H9 (cell line): ENCODE results near the gene RILPL1. TPM values are rescaled to one million over a fixed set of nuclear protein-coding genes. Genes with fewer than 3 reads are reported as not detected.

Experiments used
- DNase-seq: peaks from one replicate; pipeline ENCODE4 v3.0.0-alpha.2; 2017
- H2AFZ ChIP-seq: one replicate; pipeline ENCODE4 v1.6.1; 2013; ENCODE audit warnings: mild to moderate bottlenecking, low read length, control low read depth, moderate library complexity
- H2AK5ac ChIP-seq: 2 replicates; pipeline ENCODE4 v1.6.1; 2013; ENCODE audit warnings: low read length, control low read depth, mixed read lengths; ENCODE audit not compliant: insufficient read length
- H2BK120ac ChIP-seq: one replicate; pipeline ENCODE4 v1.6.1; 2013; ENCODE audit warnings: low read depth, mild to moderate bottlenecking, low read length, control low read depth, inconsistent platforms; ENCODE audit not compliant: poor library complexity, severe bottlenecking
- H2BK12ac ChIP-seq: 2 replicates; pipeline ENCODE4 v1.6.1; 2013; ENCODE audit warnings: low read length, control low read depth, mixed read lengths, low read depth; ENCODE audit not compliant: insufficient read length
- H2BK15ac ChIP-seq: 2 replicates; pipeline ENCODE4 v1.6.1; 2013; ENCODE audit warnings: low read depth, low read length, control low read depth
- H2BK20ac ChIP-seq: one replicate; pipeline ENCODE4 v1.6.1; 2013; ENCODE audit warnings: low read depth, mild to moderate bottlenecking, low read length, control low read depth, inconsistent platforms; ENCODE audit not compliant: poor library complexity, severe bottlenecking
- H2BK5ac ChIP-seq: 2 replicates; pipeline ENCODE4 v1.6.1; 2013; ENCODE audit warnings: low read length, control low read depth, mixed read lengths; ENCODE audit not compliant: insufficient read length
- H3K14ac ChIP-seq: 2 replicates; pipeline ENCODE4 v1.6.1; 2013; ENCODE audit warnings: low read length, control low read depth; ENCODE audit not compliant: insufficient read depth
- H3K18ac ChIP-seq: 2 replicates; pipeline ENCODE4 v1.6.1; 2013; ENCODE audit warnings: low read depth, mild to moderate bottlenecking, mixed read lengths, low read length, control low read depth; ENCODE audit not compliant: insufficient read length
- H3K23ac ChIP-seq: 2 replicates; pipeline ENCODE4 v1.6.1; 2013; ENCODE audit warnings: low read length, control low read depth, mixed read lengths, low read depth; ENCODE audit not compliant: insufficient read length
- H3K23me2 ChIP-seq: 2 replicates; pipeline ENCODE4 v1.6.1; 2013; ENCODE audit warnings: low read depth, mild to moderate bottlenecking, mixed read lengths, low read length, control low read depth; ENCODE audit not compliant: insufficient read length, poor library complexity, severe bottlenecking
- H3K27ac ChIP-seq: 2 replicates; pipeline ENCODE4 v1.5.1; 2013; ENCODE audit warnings: low read length, control low read depth, mixed read lengths, low read depth; ENCODE audit not compliant: insufficient read length
- H3K27me3 ChIP-seq: 2 replicates; pipeline ENCODE4 v1.6.1; 2013; ENCODE audit warnings: low read length, control low read depth, inconsistent platforms; ENCODE audit not compliant: insufficient read depth
- H3K4ac ChIP-seq: 2 replicates; pipeline ENCODE4 v1.6.1; 2013; ENCODE audit warnings: low read depth, mild to moderate bottlenecking, control low read depth, inconsistent platforms, low read length, moderate library complexity
- H3K4me1 ChIP-seq: 2 replicates; pipeline ENCODE4 v1.6.1; 2013; ENCODE audit warnings: low read length, control low read depth, inconsistent platforms; ENCODE audit not compliant: insufficient read depth
- H3K4me2 ChIP-seq: 2 replicates; pipeline ENCODE4 v1.6.1; 2013; ENCODE audit warnings: low read length, control low read depth, mixed read lengths; ENCODE audit not compliant: insufficient read length, insufficient read depth
- H3K56ac ChIP-seq: 2 replicates; pipeline ENCODE4 v1.6.1; 2013; ENCODE audit warnings: low read depth, mild to moderate bottlenecking, mixed read lengths, low read length, control low read depth; ENCODE audit not compliant: insufficient read length
- H3K79me1 ChIP-seq: 2 replicates; pipeline ENCODE4 v1.6.1; 2013; ENCODE audit warnings: low read depth, mild to moderate bottlenecking, moderate library complexity, low read length, control low read depth, inconsistent platforms; ENCODE audit not compliant: insufficient read depth, poor library complexity, severe bottlenecking
- H3K79me2 ChIP-seq: 2 replicates; pipeline ENCODE4 v1.6.1; 2013; ENCODE audit warnings: low read length, control low read depth, inconsistent platforms; ENCODE audit not compliant: insufficient read depth
- H3K9ac ChIP-seq: 2 replicates; pipeline ENCODE4 v1.6.1; 2013; ENCODE audit warnings: low read length, control low read depth, mixed read lengths; ENCODE audit not compliant: insufficient read length; ENCODE audit errors: extremely low read depth
- H3K9me3 ChIP-seq: one replicate; pipeline ENCODE4 v1.6.1; 2013; ENCODE audit warnings: low read depth, low read length, inconsistent platforms; ENCODE audit not compliant: control insufficient read depth
- H3T11ph ChIP-seq: one replicate; pipeline ENCODE4 v1.6.1; 2013; ENCODE audit warnings: mild to moderate bottlenecking, low read length, control low read depth, inconsistent platforms
- H4K20me1 ChIP-seq: one replicate; pipeline ENCODE4 v1.6.1; 2013; ENCODE audit not compliant: control insufficient read depth, insufficient read length, insufficient read depth
- H4K5ac ChIP-seq: 2 replicates; pipeline ENCODE4 v1.6.1; 2013; ENCODE audit warnings: low read depth, mild to moderate bottlenecking, mixed read lengths, low read length, control low read depth; ENCODE audit not compliant: insufficient read length
- H4K8ac ChIP-seq: replicated peaks from 2 replicates; pipeline ENCODE4 v1.6.1; 2013; ENCODE audit warnings: low read length, control low read depth, mixed read lengths, low read depth; ENCODE audit not compliant: insufficient read length
- H4K91ac ChIP-seq: 2 replicates; pipeline ENCODE4 v1.6.1; 2013; ENCODE audit warnings: low read depth, mild to moderate bottlenecking, moderate library complexity, mixed read lengths, low read length, control low read depth; ENCODE audit not compliant: insufficient read length
- H3K27ac Mint-ChIP-seq, 3 experiments: 2 replicates in 2 of 3; 3 replicates in 1 of 3; pipeline ENCODE4 v1.8.0; 2020 to 2021; ENCODE audit warnings: mixed read lengths in 3 of 3, mild to moderate bottlenecking in 1 of 3, moderate library complexity in 1 of 3
- H3K27me3 Mint-ChIP-seq: 2 replicates; pipeline ENCODE4 v1.8.0; 2021; ENCODE audit warnings: low read depth, mild to moderate bottlenecking, moderate library complexity, mixed read lengths
- H3K36me3 Mint-ChIP-seq, 3 experiments: 2 replicates in 2 of 3; 3 replicates in 1 of 3; pipeline ENCODE4 v1.8.0; 2020 to 2021; ENCODE audit warnings: low read depth in 3 of 3, mixed read lengths in 3 of 3; ENCODE audit not compliant: insufficient read depth in 1 of 3
- H3K4me1 Mint-ChIP-seq, 2 experiments: 2 replicates each; pipeline ENCODE4 v1.8.0; 2020; ENCODE audit warnings: mixed read lengths in 2 of 2
- H3K4me3 Mint-ChIP-seq, 2 experiments: 2 replicates in 1 of 2; 3 replicates in 1 of 2; pipeline ENCODE4 v1.8.0; 2020 to 2021; ENCODE audit warnings: mild to moderate bottlenecking in 2 of 2, mixed read lengths in 2 of 2, moderate library complexity in 1 of 2
- H3K9me3 Mint-ChIP-seq, 2 experiments: 2 replicates in 1 of 2; 3 replicates in 1 of 2; pipeline ENCODE4 v1.8.0; 2020; ENCODE audit warnings: mild to moderate bottlenecking in 2 of 2, mixed read lengths in 2 of 2, moderate library complexity in 1 of 2
- WGBS: extraction: QIAGEN DNeasy Blood & Tissue Kit; methylation state at CpG from one replicate; pipeline ENCODE4 v1.1.7; 2013; ENCODE audit warnings: missing lambda C conversion rate, low lambda C conversion rate, mixed read lengths; ENCODE audit not compliant: insufficient read length; ENCODE audit errors: extremely low coverage; 5-methylcytosine and 5-hydroxymethylcytosine counted together
- total RNA-seq: library from RNA; stranded (reverse); gene quantifications from 2 replicates; pipeline ENCODE4 v1.2.1, GENCODE V29; 2021
- TF ChIP-seq, protein P1 (sequence below): fragments of 200-600 bp; sonication (generic); conservative IDR thresholded peaks from 3 replicates; pipeline ENCODE4 v1.8.0; 2021; ENCODE audit warnings: antibody characterized with exemption, mild to moderate bottlenecking

Gene RILPL1
- total RNA-seq, 1 experiment from 2014 or later: 8.1 TPM

GRCh38 chr12:123530668-123531067 lies 2.9 kb downstream of the RILPL1 start:
- Histone ChIP-seq H2BK20ac (no peak overlapping the region), H3K4ac (no peak overlapping the region), H2BK5ac (no peak overlapping the region), H3K56ac (no peak overlapping the region), H3K27ac (no peak overlapping the region), H3K27me3 (no peaks in the 10 kb centered on the region), H4K8ac (no peak overlapping the region), H3K79me1 (no peaks in the 10 kb centered on the region), H3K9ac (no peak overlapping the region), H2AK5ac (no peak overlapping the region), H3K23ac (no peak overlapping the region), H3K14ac (no peak overlapping the region), H2BK15ac (no peak overlapping the region), H2BK120ac (no peak overlapping the region), H4K91ac (no peak overlapping the region), H3K4me2 (no peak overlapping the region), H3K79me2 (no peaks in the 10 kb centered on the region), H4K20me1 (no peaks in the 10 kb centered on the region), H2AFZ (no peak overlapping the region), H3T11ph (no peak overlapping the region), H3K9me3 (no peaks in the 10 kb centered on the region), H3K23me2 (peaks cover 4% of the 10 kb centered on the region), H4K5ac (peak overlapping the region; percentile 54), H3K18ac (no peak overlapping the region), H3K4me1 (no peaks in the 10 kb centered on the region), H2BK12ac (no peak overlapping the region)
- WGBS: no CpG with 5 or more reads among the region's 5 CpGs
- TF ChIP-seq, protein P1, sequence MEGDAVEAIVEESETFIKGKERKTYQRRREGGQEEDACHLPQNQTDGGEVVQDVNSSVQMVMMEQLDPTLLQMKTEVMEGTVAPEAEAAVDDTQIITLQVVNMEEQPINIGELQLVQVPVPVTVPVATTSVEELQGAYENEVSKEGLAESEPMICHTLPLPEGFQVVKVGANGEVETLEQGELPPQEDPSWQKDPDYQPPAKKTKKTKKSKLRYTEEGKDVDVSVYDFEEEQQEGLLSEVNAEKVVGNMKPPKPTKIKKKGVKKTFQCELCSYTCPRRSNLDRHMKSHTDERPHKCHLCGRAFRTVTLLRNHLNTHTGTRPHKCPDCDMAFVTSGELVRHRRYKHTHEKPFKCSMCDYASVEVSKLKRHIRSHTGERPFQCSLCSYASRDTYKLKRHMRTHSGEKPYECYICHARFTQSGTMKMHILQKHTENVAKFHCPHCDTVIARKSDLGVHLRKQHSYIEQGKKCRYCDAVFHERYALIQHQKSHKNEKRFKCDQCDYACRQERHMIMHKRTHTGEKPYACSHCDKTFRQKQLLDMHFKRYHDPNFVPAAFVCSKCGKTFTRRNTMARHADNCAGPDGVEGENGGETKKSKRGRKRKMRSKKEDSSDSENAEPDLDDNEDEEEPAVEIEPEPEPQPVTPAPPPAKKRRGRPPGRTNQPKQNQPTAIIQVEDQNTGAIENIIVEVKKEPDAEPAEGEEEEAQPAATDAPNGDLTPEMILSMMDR: no peak
- Mint-ChIP-seq H3K4me3 (no peak overlapping the region), H3K36me3 (peaks cover 6 to 22% (median 17%) of the 10 kb centered on the region in 3 experiments; a peak in 6 of 7 replicates), H3K9me3 (no peaks in the 10 kb centered on the region; a peak in 1 of 5 replicates), H3K27ac (no peak overlapping the region), H3K27me3 (peaks cover 19% of the 10 kb centered on the region), H3K4me1 (peaks cover 4 to 12% of the 10 kb centered on the region in 2 experiments)
- DNase-seq: no peak
